Pancreas (tissue), 10 donors: ENCODE results near the gene HABP4. TPM values are rescaled to one million over a fixed set of nuclear protein-coding genes. Genes with fewer than 3 reads are reported as not detected.
A peak's percentile ranks its signal among the peaks of the same experiment; 100 is the strongest.

Experiments used
- ATAC-seq, 4 donors: fragments of 200-7000 bp; cut with Tn5 transposase; one replicate each; pipeline versions ENCODE4 v1.8.0 to v1.9.1; 2020; ENCODE audit warnings: mild to moderate bottlenecking in 4 of 4, moderate library complexity in 4 of 4
- DNase-seq, 6 donors: peaks; one replicate each; pipeline ENCODE4 v3.0.0-alpha.2; 2020
- FAIRE-seq: peaks from 2 replicates; lab custom pipeline; 2012; peaks lifted over from hg19 to GRCh38; lab: Jason Lieb, UNC
- H3K27ac ChIP-seq, 4 donors: fragments of 200-600 bp; sonication (generic); 1 replicate in 3 of 4; 2 replicates in 1 of 4; pipeline versions ENCODE4 v1.5.0 to v1.8.0; 2020
- H3K27me3 ChIP-seq, 4 donors: fragments of 200-600 bp; one replicate each; pipeline ENCODE4 v1.8.0; 2021
- H3K36me3 ChIP-seq, 3 donors: fragments of 200-600 bp; sonication (generic) in 1 of 3; one replicate each; pipeline versions ENCODE4 v1.5.0 to v1.8.0; 2020 to 2021
- H3K4me1 ChIP-seq, 3 donors: fragments of 200-600 bp; one replicate each; pipeline ENCODE4 v1.8.0; 2021
- H3K4me3 ChIP-seq, 4 donors: fragments of 200-600 bp; sonication (generic) in 2 of 4; one replicate each; pipeline versions ENCODE4 v1.5.0 to v1.8.0; 2020 to 2021
- H3K9me3 ChIP-seq, 4 donors: fragments of 200-600 bp; one replicate each; pipeline ENCODE4 v1.8.0; 2021
- CTCF ChIP-seq, 4 donors: fragments of 200-600 bp; sonication (generic) in 3 of 4; IDR thresholded peaks; one replicate each; pipeline versions ENCODE4 v1.5.0 to v1.8.0; 2021; ENCODE audit warnings: antibody characterized with exemption in 4 of 4
- WGBS, 2 donors: extraction: QIAGEN DNeasy Blood & Tissue Kit; methylation state at CpG; one replicate each; pipeline ENCODE4 v1.1.7; 2013; 5-methylcytosine and 5-hydroxymethylcytosine counted together
- intact Hi-C, 3 donors: fragments of 100-400 bp; cut with DNase I; formaldehyde crosslinking; loops; one replicate each; pipeline versions ENCODE4 v1.11.1 to v1.14.2; 2022
- polyA plus RNA-seq, 2 donors: library from polyadenylated mRNA; stranded (reverse); fragments of 200-250 nt; gene quantifications; one replicate each; pipeline ENCODE4 v1.2.3, GENCODE V29; 2013
- total RNA-seq, 6 donors: library from RNA; stranded (reverse); fragmentation: NEBNext Ultra II Directional in 4 of 6; extraction: Animal tissue kit (Norgen Biotek cat#: 25700) in 4 of 6; gene quantifications; one replicate each; pipeline versions ENCODE4 v1.2.1 to v1.2.4, GENCODE V29; 2021 to 2023
- donor health status: healthy with polysubstance abuse.
- donor health status: DM: no; HTN: no; CAD: no; lungs with moderate emphysema.
- donor health status: DM: no; HTN: no; CAD: no.
- donor health status: control.
- donor health status: control.
- donor health status: Bipolar disorder and iron deficiency.
- donor health status: DM: yes; HTN: yes; CAD: no.
- donor health status: DM: no; HTN: no; CAD: no.
- donor health status: DM: no; HTN: no; CAD: no.
- donor health status: DM: yes; HTN: yes; CAD: no.

The HABP4 gene
- total and polyA plus RNA-seq, 8 donors: 2.8 to 13.0 (median 4.0) TPM

DNA sequence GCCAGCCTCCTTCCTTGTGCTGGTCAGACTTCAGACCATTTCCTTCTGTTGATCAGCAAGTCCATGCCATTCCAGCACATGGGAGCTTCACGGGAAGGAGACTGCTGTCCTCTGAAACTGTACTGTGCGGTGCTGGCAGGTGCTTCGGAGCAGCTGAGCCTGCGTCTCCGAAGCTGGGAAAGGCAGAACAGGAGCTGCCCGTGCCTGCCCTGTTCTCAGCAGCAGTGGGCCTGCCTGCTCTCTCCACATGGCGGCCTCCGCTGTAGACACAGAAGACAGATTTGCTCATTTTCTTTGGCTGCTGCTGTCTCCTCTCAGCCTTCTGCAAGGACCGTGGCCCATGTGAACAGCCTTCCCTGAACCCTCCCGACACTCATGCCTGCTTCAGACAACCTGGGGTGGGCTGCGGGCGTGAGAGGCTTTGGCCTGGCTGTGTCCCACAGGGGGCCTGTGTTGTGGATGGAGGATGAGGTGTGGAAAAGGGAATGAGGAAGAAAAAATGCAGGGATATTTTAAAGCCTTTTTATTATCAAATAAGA lies 43.1 kb downstream of the HABP4 start:
- 90 to 91% methylated on average over 12 of the region's 12 CpGs for WGBS, 2 donors
- intact Hi-C loops: no loop called here

DNA sequence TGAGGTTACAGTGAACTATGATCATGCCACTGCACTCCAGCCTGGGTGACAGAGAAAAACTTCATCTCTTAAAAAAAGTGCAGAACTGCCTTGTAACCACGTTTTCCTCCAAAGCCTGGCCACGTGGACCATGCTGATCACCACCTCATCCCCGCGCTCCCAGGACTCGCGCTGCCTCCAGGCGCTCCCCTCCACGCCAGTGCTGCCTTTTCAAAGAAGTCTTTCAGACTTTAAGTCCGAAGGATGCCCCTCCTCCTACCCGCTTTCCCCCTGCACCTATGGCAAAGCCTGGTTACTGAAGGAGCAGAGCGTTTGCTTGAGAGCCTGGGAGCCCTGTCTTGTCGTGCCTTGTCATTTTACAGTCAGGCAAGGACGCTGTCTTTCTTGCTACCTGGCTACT lies 43.8 kb downstream of the HABP4 start:
- DNase-seq: no peak
- no peak for ATAC-seq
- H3K27ac ChIP-seq: no peak overlapping the region

More for the DNA sequence above, 43.1 kb downstream of the HABP4 start:
- TF ChIP-seq CTCF (IDR thresholded peaks at IDR 0.05): no peak
- no peaks in the 10 kb centered on the region for H3K9me3 ChIP-seq
- H3K4me3 ChIP-seq: no peak overlapping the region
- H3K27me3 ChIP-seq: no peaks in the 10 kb centered on the region
- FAIRE-seq: no peak
- no peak overlapping the region for H3K27ac ChIP-seq
- H3K36me3 ChIP-seq: peaks cover 0 to 18% (median 0%) of the 10 kb centered on the region in 3 donors
- DNase-seq: no peak
- H3K4me1 ChIP-seq: no peaks in the 10 kb centered on the region
- no peak for ATAC-seq

GRCh38 chr9:96494215-96494800 lies 44.3 kb downstream of the HABP4 start:
- no peak overlapping the region for H3K4me3 ChIP-seq
- H3K36me3 ChIP-seq: peaks cover 0 to 18% (median 0%) of the 10 kb centered on the region in 3 donors
- ATAC-seq (no peak), DNase-seq (no peak), FAIRE-seq (no peak)
- no peak overlapping the region for H3K27ac ChIP-seq
- 82 to 92% methylated on average over 8 of the region's 8 CpGs for WGBS, 2 donors
- intact Hi-C loops: no loop called here
- H3K4me1 ChIP-seq: no peaks in the 10 kb centered on the region
- no peaks in the 10 kb centered on the region for H3K9me3 ChIP-seq
- no peak for TF ChIP-seq CTCF (IDR thresholded peaks at IDR 0.05)
- no peaks in the 10 kb centered on the region for H3K27me3 ChIP-seq

More for the DNA sequence above, 43.8 kb downstream of the HABP4 start:
- H3K27me3 ChIP-seq: no peaks in the 10 kb centered on the region
- H3K4me3 ChIP-seq: no peak overlapping the region
- no peak for FAIRE-seq
- no peaks in the 10 kb centered on the region for H3K9me3 ChIP-seq
- 86 to 90% methylated on average over 13 of the region's 13 CpGs for WGBS, 2 donors
- no peaks in the 10 kb centered on the region for H3K4me1 ChIP-seq
- no peak for TF ChIP-seq CTCF (IDR thresholded peaks at IDR 0.05)
- intact Hi-C loops: no loop called here
- peaks cover 0 to 18% (median 0%) of the 10 kb centered on the region in 3 donors for H3K36me3 ChIP-seq

DNA sequence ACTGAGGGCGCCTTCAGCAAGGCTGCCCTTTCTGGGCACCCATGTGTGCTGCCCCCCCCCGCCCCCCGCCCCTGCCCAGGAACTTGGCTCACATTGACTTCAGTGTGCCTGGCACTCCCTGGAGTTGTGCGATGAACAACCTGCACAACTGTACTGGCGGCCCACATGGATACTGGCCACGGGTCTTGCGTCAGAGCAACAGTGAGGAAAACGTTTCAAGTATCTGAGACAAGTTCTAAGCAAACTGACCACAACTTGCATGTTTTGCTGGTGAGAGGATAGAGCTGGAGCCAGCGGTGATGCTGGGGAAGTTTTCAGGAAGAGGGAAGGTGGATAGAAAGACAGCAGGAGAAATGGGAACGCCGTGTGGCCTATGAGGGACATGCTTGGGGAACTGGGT lies 45.4 kb downstream of the HABP4 start:
- no peak overlapping the region for H3K27ac ChIP-seq
- no peaks in the 10 kb centered on the region for H3K27me3 ChIP-seq
- intact Hi-C loops: no loop called here
- TF ChIP-seq CTCF (IDR thresholded peaks at IDR 0.05): no peak
- H3K4me1 ChIP-seq: no peaks in the 10 kb centered on the region
- no peak overlapping the region for H3K4me3 ChIP-seq
- FAIRE-seq: no peak
- no peaks in the 10 kb centered on the region for H3K9me3 ChIP-seq
- DNase-seq: no peak
- peak in 1 of 4 donors; percentile 37 for ATAC-seq
- 91 to 95% methylated on average over 11 of the region's 11 CpGs for WGBS, 2 donors
- H3K36me3 ChIP-seq: peaks cover 0 to 11% (median 0%) of the 10 kb centered on the region in 3 donors
